Mesenchymal stem cell (in vitro differentiated cells and primary cell): Measurements from ENCODE around the gene FNIP2.

ENCODE experiments used
- DNase-seq: peaks from one replicate; pipeline ENCODE4 v3.0.0-alpha.2; 2013
- H2AFZ ChIP-seq: one replicate; pipeline ENCODE4 v1.6.1; 2013; ENCODE audit warnings: low read depth, mild to moderate bottlenecking, control low read depth, inconsistent platforms, low read length, moderate library complexity
- H2AK5ac ChIP-seq: 2 replicates; pipeline ENCODE4 v1.6.1; 2013; ENCODE audit warnings: low read length, moderate library complexity, mild to moderate bottlenecking, inconsistent platforms; ENCODE audit not compliant: severe bottlenecking
- H2BK120ac ChIP-seq: one replicate; pipeline ENCODE4 v1.6.1; 2013; ENCODE audit warnings: low read depth, mild to moderate bottlenecking, inconsistent platforms, low read length, moderate library complexity
- H2BK12ac ChIP-seq, 2 experiments: one replicate each; pipeline ENCODE4 v1.6.1; 2013; ENCODE audit warnings: inconsistent platforms in 2 of 2, low read length in 2 of 2, mild to moderate bottlenecking in 2 of 2, moderate library complexity in 2 of 2, control low read depth in 1 of 2
- H2BK15ac ChIP-seq: one replicate; pipeline ENCODE4 v1.6.1; 2013; ENCODE audit warnings: mild to moderate bottlenecking, low read depth, inconsistent platforms; ENCODE audit not compliant: poor library complexity, severe bottlenecking
- H2BK5ac ChIP-seq: 2 replicates; pipeline ENCODE4 v1.6.1; 2013; ENCODE audit warnings: low read depth, mild to moderate bottlenecking, low read length, control low read depth, inconsistent platforms; ENCODE audit not compliant: poor library complexity, severe bottlenecking
- H3K14ac ChIP-seq, 2 experiments: one replicate each; pipeline ENCODE4 v1.6.1; 2013; ENCODE audit warnings: inconsistent platforms in 2 of 2, low read length in 2 of 2, control low read depth in 1 of 2, mild to moderate bottlenecking in 1 of 2, moderate library complexity in 1 of 2
- H3K18ac ChIP-seq, 2 experiments: one replicate each; pipeline ENCODE4 v1.6.1; 2013; ENCODE audit warnings: inconsistent platforms in 2 of 2, low read length in 2 of 2, control low read depth in 1 of 2, low read depth in 1 of 2, mild to moderate bottlenecking in 1 of 2
- H3K23ac ChIP-seq, 2 experiments: one replicate each; pipeline ENCODE4 v1.6.1; 2013; ENCODE audit warnings: inconsistent platforms in 2 of 2, low read length in 2 of 2, mild to moderate bottlenecking in 2 of 2, moderate library complexity in 2 of 2, control low read depth in 1 of 2
- H3K27ac ChIP-seq: 2 replicates; pipeline ENCODE4 v1.5.1; 2013; ENCODE audit warnings: mild to moderate bottlenecking, moderate library complexity, low read length, control low read depth, inconsistent platforms; ENCODE audit not compliant: poor library complexity, severe bottlenecking
- H3K27me3 ChIP-seq, 2 experiments: 2 replicates each; pipeline versions ENCODE4 v1.6.1 to v1.7.0; 2013; ENCODE audit warnings: low read length in 2 of 2, mild to moderate bottlenecking in 2 of 2, moderate library complexity in 2 of 2, control low read depth in 1 of 2, inconsistent platforms in 1 of 2; ENCODE audit not compliant: control insufficient read depth in 1 of 2, insufficient read depth in 1 of 2
- H3K36me3 ChIP-seq, 2 experiments: 2 replicates each; pipeline versions ENCODE4 v1.6.1 to v1.7.0; 2013; ENCODE audit warnings: low read length in 2 of 2, control low read depth in 1 of 2, inconsistent platforms in 1 of 2, low read depth in 1 of 2, mild to moderate bottlenecking in 1 of 2; ENCODE audit not compliant: insufficient read depth in 2 of 2, control insufficient read depth in 1 of 2
- H3K4ac ChIP-seq, 2 experiments: one replicate each; pipeline ENCODE4 v1.6.1; 2013; ENCODE audit warnings: inconsistent platforms in 2 of 2, low read length in 2 of 2, mild to moderate bottlenecking in 2 of 2, moderate library complexity in 2 of 2, control low read depth in 1 of 2, low read depth in 1 of 2
- H3K4me1 ChIP-seq: 2 replicates; pipeline ENCODE4 v1.6.1; 2013; ENCODE audit warnings: low read depth, low read length, control low read depth; ENCODE audit not compliant: control insufficient read depth, insufficient read depth
- H3K4me2 ChIP-seq: 2 replicates; pipeline ENCODE4 v1.6.1; 2013; ENCODE audit warnings: low read length, mild to moderate bottlenecking, inconsistent platforms; ENCODE audit not compliant: poor library complexity, severe bottlenecking
- H3K4me3 ChIP-seq, 2 experiments: 2 replicates each; pipeline versions ENCODE4 v1.5.1 to v1.7.0; 2013; ENCODE audit warnings: low read length in 2 of 2, mild to moderate bottlenecking in 2 of 2, control low read depth in 1 of 2, low read depth in 1 of 2; ENCODE audit not compliant: insufficient read depth in 1 of 2
- H3K79me1 ChIP-seq: replicated peaks from 2 replicates; pipeline ENCODE4 v1.6.1; 2013; ENCODE audit warnings: mild to moderate bottlenecking, control low read depth, low read length, inconsistent platforms; ENCODE audit not compliant: poor library complexity, severe bottlenecking
- H3K9ac ChIP-seq: 2 replicates; pipeline ENCODE4 v1.7.0; 2013; ENCODE audit warnings: mild to moderate bottlenecking, low read length, moderate library complexity
- H3K9me3 ChIP-seq: 2 replicates; pipeline ENCODE4 v1.7.0; 2013; ENCODE audit warnings: mild to moderate bottlenecking, low read length; ENCODE audit not compliant: control insufficient read depth
- H4K8ac ChIP-seq: one replicate; pipeline ENCODE4 v1.6.1; 2013; ENCODE audit warnings: inconsistent platforms, mild to moderate bottlenecking, low read length, moderate library complexity
- H4K91ac ChIP-seq: one replicate; pipeline ENCODE4 v1.6.1; 2013; ENCODE audit warnings: mild to moderate bottlenecking, low read length, inconsistent platforms
- WGBS: methylation state at CpG from one replicate; pipeline ENCODE4 v1.1.7; 2013; ENCODE audit warnings: mixed read lengths; 5-methylcytosine and 5-hydroxymethylcytosine counted together

Gene FNIP2

GRCh38 chr4:158836002-158836369 lies 67.2 kb downstream of the FNIP2 start:
- Histone ChIP-seq H2AFZ (no peak overlapping the region), H2BK12ac (no peak overlapping the region), H3K18ac (no peak overlapping the region), H2BK120ac (no peak overlapping the region), H3K9ac (no peak overlapping the region), H3K4me1 (no peaks in the 10 kb centered on the region), H3K14ac (no peak overlapping the region), H2BK5ac (no peak overlapping the region), H3K27me3 (no peaks in the 10 kb centered on the region), H3K9me3 (no peaks in the 10 kb centered on the region), H4K91ac (no peak overlapping the region), H3K4me3 (no peak overlapping the region), H2BK15ac (no peak overlapping the region), H3K27ac (no peak overlapping the region), H4K8ac (no peak overlapping the region), H3K23ac (no peak overlapping the region), H3K79me1 (peaks cover 3% of the 10 kb centered on the region), H3K36me3 (peaks cover 0 to 96% of the 10 kb centered on the region in 2 experiments), H3K4ac (no peak overlapping the region), H2AK5ac (no peak overlapping the region), H3K4me2 (no peak overlapping the region)
- DNase-seq: no peak
- 67% methylated on average over 1 of the region's 1 CpG for WGBS

GRCh38 chr4:158836828-158837449 lies 68.1 kb downstream of the FNIP2 start:
- WGBS: 95% methylated on average over 4 of the region's 4 CpGs
- Histone ChIP-seq H3K4me2 (no peak overlapping the region), H2AK5ac (no peak overlapping the region), H3K18ac (no peak overlapping the region), H2BK120ac (no peak overlapping the region), H3K36me3 (peaks cover 0 to 96% of the 10 kb centered on the region in 2 experiments), H3K4ac (no peak overlapping the region), H3K9me3 (no peaks in the 10 kb centered on the region), H4K8ac (no peak overlapping the region), H3K9ac (no peak overlapping the region), H4K91ac (no peak overlapping the region), H3K23ac (no peak overlapping the region), H3K14ac (no peak overlapping the region), H2BK5ac (no peak overlapping the region), H3K4me1 (no peaks in the 10 kb centered on the region), H3K27ac (no peak overlapping the region), H2BK12ac (no peak overlapping the region), H2AFZ (no peak overlapping the region), H2BK15ac (no peak overlapping the region), H3K79me1 (peaks cover 5% of the 10 kb centered on the region), H3K27me3 (no peaks in the 10 kb centered on the region), H3K4me3 (no peak overlapping the region)
- DNase-seq: no peak

GRCh38 chr4:158837527-158838141 lies 68.8 kb downstream of the FNIP2 start:
- H3K9me3 ChIP-seq: no peaks in the 10 kb centered on the region
- H2AK5ac ChIP-seq: no peak overlapping the region
- H2AFZ ChIP-seq: no peak overlapping the region
- no peak for DNase-seq
- no peak overlapping the region for H4K91ac ChIP-seq
- H2BK5ac ChIP-seq: no peak overlapping the region
- H4K8ac ChIP-seq: no peak overlapping the region
- H3K14ac ChIP-seq: no peak overlapping the region
- no peak overlapping the region for H3K23ac ChIP-seq
- WGBS: 86% methylated on average over 1 of the region's 2 CpGs
- no peak overlapping the region for H2BK12ac ChIP-seq
- peaks cover 5% of the 10 kb centered on the region for H3K79me1 ChIP-seq
- H3K9ac ChIP-seq: no peak overlapping the region
- no peak overlapping the region for H2BK120ac ChIP-seq
- H3K18ac ChIP-seq: no peak overlapping the region
- H3K4me1 ChIP-seq: no peaks in the 10 kb centered on the region
- peaks cover 0 to 92% of the 10 kb centered on the region in 2 experiments for H3K36me3 ChIP-seq
- H3K4ac ChIP-seq: no peak overlapping the region
- no peaks in the 10 kb centered on the region for H3K27me3 ChIP-seq
- no peak overlapping the region for H3K27ac ChIP-seq
- H3K4me2 ChIP-seq: no peak overlapping the region
- no peak overlapping the region for H3K4me3 ChIP-seq
- no peak overlapping the region for H2BK15ac ChIP-seq

- Histone ChIP-seq H3K4ac (no peak overlapping the region), H2AK5ac (no peak overlapping the region), H2BK12ac (no peak overlapping the region), H3K4me3 (no peak overlapping the region), H3K4me2 (no peak overlapping the region), H3K27ac (no peak overlapping the region), H3K14ac (no peak overlapping the region), H2AFZ (no peak overlapping the region), H3K9ac (no peak overlapping the region), H3K18ac (no peak overlapping the region), H2BK15ac (no peak overlapping the region), H4K8ac (no peak overlapping the region), H3K9me3 (no peaks in the 10 kb centered on the region), H3K27me3 (no peaks in the 10 kb centered on the region), H3K79me1 (peaks cover 5% of the 10 kb centered on the region), H3K4me1 (no peaks in the 10 kb centered on the region), H2BK120ac (no peak overlapping the region), H3K36me3 (peaks cover 0 to 89% of the 10 kb centered on the region in 2 experiments), H4K91ac (no peak overlapping the region), H2BK5ac (no peak overlapping the region), H3K23ac (no peak overlapping the region)
- DNase-seq: no peak
- 97% methylated on average over 4 of the region's 4 CpGs for WGBS
Observed at GRCh38 chr4:158840131-158840530, 71.3 kb downstream of the FNIP2 start.
